GM15510 (cell line): ENCODE measurements around the gene COG5.

ENCODE experiments used
- POLR2A ChIP-seq: IDR thresholded peaks from 3 replicates; pipeline ENCODE4 v1.6.1; 2011; ENCODE audit warnings: borderline replicate concordance; ENCODE audit not compliant: insufficient read length; ENCODE audit errors: extremely low read depth

The COG5 gene

GRCh38 chr7:107383203-107383602 lies 180.5 kb downstream of the COG5 start:
- TF ChIP-seq POLR2A = no peak

DNA sequence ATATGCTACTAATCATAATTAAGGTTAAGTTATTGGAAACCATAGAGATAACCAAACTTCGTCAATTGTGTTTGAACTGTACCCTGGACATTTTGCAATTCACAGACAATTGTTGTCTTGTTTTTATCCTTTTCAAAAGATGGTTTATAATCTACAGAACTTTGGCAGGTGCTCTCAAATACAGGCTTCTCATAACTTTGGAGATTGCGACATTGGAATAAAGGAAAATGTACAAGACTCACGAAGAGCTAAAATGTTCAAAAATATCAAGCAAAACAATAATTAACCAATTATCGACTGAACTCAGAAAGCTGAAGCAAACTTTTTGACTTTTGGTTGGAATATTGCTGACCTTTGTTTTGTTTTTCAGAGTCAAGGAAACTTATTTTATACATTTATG lies 182.3 kb downstream of the COG5 start:
- TF ChIP-seq POLR2A = no peak

- TF ChIP-seq POLR2A = no peak
Measured at GRCh38 chr7:107373354-107373753, 190.4 kb downstream of the COG5 start.

DNA sequence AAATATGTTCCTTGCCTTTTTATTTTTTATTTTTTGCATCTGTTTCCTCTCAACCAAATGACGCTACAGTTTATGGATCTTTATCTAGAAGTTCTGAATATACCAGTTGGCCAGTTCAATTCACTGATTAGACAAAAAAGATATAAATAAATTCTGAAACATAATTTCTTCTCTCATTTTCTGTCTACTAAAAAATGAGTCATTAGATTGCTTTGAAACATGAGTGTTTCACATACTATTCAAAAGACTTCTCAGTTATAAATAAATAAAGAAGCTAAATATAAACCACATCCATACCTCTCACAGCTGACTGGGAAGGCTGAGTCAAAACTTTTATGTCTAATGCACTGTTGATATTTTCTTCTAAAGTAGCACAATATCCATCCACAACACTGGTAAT lies 191.4 kb downstream of the COG5 start:
- TF ChIP-seq POLR2A = no peak

- TF ChIP-seq POLR2A = no peak
Measured at GRCh38 chr7:107370816-107371215, 192.9 kb downstream of the COG5 start.

DNA sequence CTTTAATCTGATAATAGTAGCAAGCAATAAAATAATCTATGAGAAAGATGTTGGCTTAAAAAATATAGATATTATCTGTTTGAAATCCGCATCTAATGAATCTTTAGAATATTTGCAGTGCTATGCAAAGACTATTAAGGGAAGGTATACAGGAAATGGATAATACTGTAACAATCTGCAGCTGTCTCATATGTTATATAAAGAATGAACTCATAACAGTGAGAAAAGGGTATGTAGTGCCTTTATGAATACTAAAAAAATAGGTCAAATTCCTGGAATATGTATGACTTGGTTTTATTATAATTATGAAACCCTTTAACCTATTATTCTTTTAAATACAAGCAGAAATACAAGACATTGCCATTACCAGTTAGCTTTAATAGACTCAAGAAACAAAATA lies 198.9 kb downstream of the COG5 start:
- TF ChIP-seq POLR2A = no peak

DNA sequence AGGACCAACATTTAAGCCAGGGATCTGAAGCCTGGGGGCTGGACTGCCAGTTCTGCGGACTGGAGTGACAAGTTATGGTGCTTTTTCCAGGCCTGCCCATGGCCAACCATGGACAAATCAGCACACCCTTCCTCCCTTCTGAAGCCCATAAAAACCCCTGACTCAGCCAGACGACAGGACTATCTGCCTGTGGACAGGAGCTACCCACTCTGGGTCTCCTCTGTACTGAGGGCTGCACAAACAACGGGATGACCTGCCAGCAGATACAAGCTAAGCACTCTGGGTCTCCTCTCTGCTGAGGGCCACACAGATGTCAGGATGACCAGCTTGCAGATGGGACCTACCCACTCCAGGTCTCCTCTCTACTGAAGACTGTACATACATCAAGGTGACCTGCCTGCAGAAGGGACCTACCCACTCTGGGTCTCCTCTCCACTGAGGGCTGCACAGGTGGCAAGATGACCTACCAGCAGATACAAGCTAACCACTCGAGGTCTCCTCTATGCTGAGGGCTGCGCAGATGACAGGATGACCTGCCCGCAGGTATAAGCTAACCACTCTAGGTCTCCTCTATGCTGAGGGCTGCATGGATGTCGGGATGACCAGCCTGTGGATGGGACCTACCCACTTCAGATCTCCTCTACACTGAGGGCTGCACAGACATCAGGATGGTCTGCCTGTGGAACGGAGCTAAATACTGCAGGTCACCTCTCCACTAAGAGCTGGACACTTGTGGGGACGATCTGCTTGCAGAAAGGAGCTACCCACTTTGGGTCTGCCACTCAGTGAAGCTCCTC lies 204.0 kb downstream of the COG5 start:
- no peak for TF ChIP-seq POLR2A

GRCh38 chr7:107355616-107356015 lies 208.1 kb downstream of the COG5 start:
- no peak for TF ChIP-seq POLR2A

GRCh38 chr7:107354640-107355039 lies 209.1 kb downstream of the COG5 start:
- no peak for TF ChIP-seq POLR2A

DNA sequence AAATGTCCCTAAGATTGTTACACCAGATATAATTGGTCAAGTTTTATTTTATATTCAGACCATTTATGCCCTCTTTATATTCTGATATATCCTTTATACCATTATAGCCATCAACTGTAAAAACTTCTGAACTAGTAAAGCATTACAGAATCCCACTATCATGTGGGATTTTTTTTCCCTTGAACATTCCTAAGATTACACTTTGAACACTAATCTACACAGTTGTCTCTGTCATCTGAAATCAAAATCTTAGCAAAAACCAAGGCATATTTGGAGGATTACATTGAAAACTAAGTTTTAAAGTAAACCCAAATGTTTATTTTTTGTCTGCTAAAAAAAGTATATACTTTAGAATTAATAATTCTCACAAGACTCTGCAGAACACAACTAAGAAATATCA lies 210.0 kb downstream of the COG5 start:
- TF ChIP-seq POLR2A = no peak

- no peak for TF ChIP-seq POLR2A
Measured at GRCh38 chr7:107345898-107346297, 217.8 kb downstream of the COG5 start.

DNA sequence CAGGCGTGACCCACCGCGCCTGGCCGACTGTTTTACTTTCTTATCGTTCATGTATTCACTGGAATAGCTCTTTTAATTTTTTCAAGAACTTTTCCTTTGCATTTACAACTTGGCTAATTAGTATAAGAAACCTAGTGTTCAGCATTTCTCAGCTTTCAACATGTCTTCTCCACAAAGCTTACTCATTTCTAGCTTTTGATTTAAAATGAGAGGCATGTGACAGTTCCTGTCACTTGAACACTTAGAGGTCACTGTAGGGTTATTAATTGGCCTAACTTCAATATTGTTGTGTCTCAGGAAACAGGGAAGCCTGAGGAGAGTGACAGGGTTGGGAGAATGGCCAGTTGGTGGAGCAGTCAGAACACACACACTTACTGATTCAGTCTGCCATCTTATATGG lies 218.9 kb downstream of the COG5 start:
- TF ChIP-seq POLR2A = no peak

DNA sequence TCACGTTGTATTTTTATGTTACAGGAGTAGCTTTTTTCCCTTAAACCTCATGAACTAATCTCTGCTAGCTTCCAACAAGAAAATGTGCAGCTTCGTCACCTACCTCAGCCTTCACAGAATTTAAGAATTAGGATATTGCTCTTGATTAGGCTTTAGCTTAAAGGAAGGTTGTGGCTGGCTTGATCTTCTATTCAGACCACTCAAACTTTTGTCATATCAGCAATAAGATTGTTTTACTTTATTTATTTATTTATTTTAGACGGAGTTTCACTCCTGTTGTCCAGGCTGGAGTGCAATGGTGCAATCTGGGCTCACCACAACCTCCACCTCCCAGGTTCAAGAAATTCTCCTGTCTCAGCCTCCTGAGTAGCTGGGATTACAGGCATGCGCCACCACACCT lies 219.4 kb downstream of the COG5 start:
- TF ChIP-seq POLR2A = no peak

- no peak for TF ChIP-seq POLR2A
Measured at GRCh38 chr7:107338080-107338479, 225.6 kb downstream of the COG5 start.

- no peak for TF ChIP-seq POLR2A
Measured at GRCh38 chr7:107332488-107333269, 231.0 kb downstream of the COG5 start.

GRCh38 chr7:107330478-107330877 lies 233.2 kb downstream of the COG5 start:
- no peak for TF ChIP-seq POLR2A
